SU-DHL-6 (cell line): ENCODE measurements around the gene COX4I1.

Experiments
- H2AFZ ChIP-seq: fragments of 200-600 bp; sonication (generic); 2 replicates; pipeline ENCODE4 v1.6.1; 2014; ENCODE audit warnings: low read depth, mild to moderate bottlenecking, moderate library complexity, mixed read lengths, antibody characterized with exemption, low read length; ENCODE audit not compliant: severe bottlenecking
- H3F3A ChIP-seq: fragments of 200-600 bp; shearing (Covaris generic); 2 replicates; pipeline ENCODE4 v1.6.0; 2016; ENCODE audit warnings: antibody characterized with exemption, mild to moderate bottlenecking; ENCODE audit not compliant: insufficient read depth
- H3K27ac ChIP-seq: fragments of 200-600 bp; sonication (generic); 2 replicates; pipeline ENCODE4 v1.5.1; 2016; ENCODE audit warnings: low read depth, mild to moderate bottlenecking, low read length, moderate library complexity, mixed read lengths
- H3K27me3 ChIP-seq: fragments of 200-600 bp; sonication (generic), shearing (Covaris generic); 2 replicates; pipeline ENCODE4 v1.6.0; 2014; ENCODE audit warnings: mild to moderate bottlenecking, low read length
- H3K36me3 ChIP-seq: fragments of 200-600 bp; sonication (generic); 2 replicates; pipeline ENCODE4 v1.6.1; 2014; ENCODE audit warnings: mild to moderate bottlenecking, low read length, mixed read lengths
- H3K4me2 ChIP-seq: fragments of 300-600, 200-600 bp; shearing (Covaris generic), sonication (generic); 2 replicates; pipeline ENCODE4 v1.6.0; 2014; ENCODE audit warnings: low read length, low read depth, mild to moderate bottlenecking; ENCODE audit not compliant: poor library complexity, severe bottlenecking
- H3K4me3 ChIP-seq: fragments of 200-600 bp; sonication (generic); 2 replicates; pipeline ENCODE4 v1.5.1; 2014; ENCODE audit warnings: antibody characterized with exemption, low read length, mild to moderate bottlenecking, mixed read lengths; ENCODE audit not compliant: insufficient read depth, poor library complexity, severe bottlenecking
- H3K79me2 ChIP-seq: fragments of 200-600 bp; sonication (generic); 2 replicates; pipeline ENCODE4 v1.6.1; 2014; ENCODE audit warnings: mild to moderate bottlenecking, low read length, moderate library complexity; ENCODE audit not compliant: insufficient read depth
- H3K9ac ChIP-seq: fragments of 200-600 bp; sonication (generic); 2 replicates; pipeline ENCODE4 v1.7.0; 2014; ENCODE audit warnings: mild to moderate bottlenecking, low read length
- H3K9me2 ChIP-seq: fragments of 200-600 bp; sonication (generic); replicated peaks from 2 replicates; pipeline ENCODE4 v1.6.1; 2014; ENCODE audit warnings: low read length; ENCODE audit not compliant: insufficient read depth
- H3K9me3 ChIP-seq: fragments of 200-600 bp; sonication (generic); 2 replicates; pipeline ENCODE4 v1.6.1; 2014; ENCODE audit warnings: low read length, mixed read lengths; ENCODE audit not compliant: insufficient read depth
- H4K20me1 ChIP-seq: fragments of 200-600 bp; sonication (generic); 2 replicates; pipeline ENCODE4 v1.6.1; 2014; ENCODE audit warnings: low read depth, mild to moderate bottlenecking, antibody characterized with exemption, low read length, moderate library complexity, mixed read lengths
- CTCF ChIP-seq: fragments of 200-600 bp; sonication (generic); IDR thresholded peaks from one replicate; pipeline ENCODE4 v1.5.1; 2017; ENCODE audit warnings: antibody characterized with exemption, mild to moderate bottlenecking, low read length, moderate library complexity; ENCODE audit not compliant: insufficient read depth, poor library complexity, severe bottlenecking
- EZH2phosphoT487 ChIP-seq: fragments of 200-600 bp; sonication (generic), shearing (Covaris generic); conservative IDR thresholded peaks from 2 replicates; pipeline ENCODE4 v1.6.1; 2018; ENCODE audit warnings: mild to moderate bottlenecking, antibody characterized with exemption, low read length, moderate library complexity, mixed read lengths

Gene COX4I1

GRCh38 chr16:85842848-85843247, 43.4 kb downstream of the COX4I1 start:
- Histone ChIP-seq H3K79me2 (no peaks in the 10 kb centered on the region), H3K9me2 (no peaks in the 10 kb centered on the region), H2AFZ (no peak overlapping the region), H3K27ac (no peak overlapping the region), H3K9me3 (no peaks in the 10 kb centered on the region), H3K4me3 (no peak overlapping the region), H4K20me1 (no peaks in the 10 kb centered on the region), H3K27me3 (no peaks in the 10 kb centered on the region), H3K9ac (no peak overlapping the region), H3K36me3 (no peaks in the 10 kb centered on the region), H3F3A (no peaks in the 10 kb centered on the region), H3K4me2 (no peak overlapping the region)
- no peak for TF ChIP-seq EZH2phosphoT487
- no peak for TF ChIP-seq CTCF

GRCh38 chr16:85843471-85844168, 44.1 kb downstream of the COX4I1 start:
- H4K20me1 ChIP-seq = no peaks in the 10 kb centered on the region
- H3K27me3 ChIP-seq = no peaks in the 10 kb centered on the region
- no peak overlapping the region for H3K4me2 ChIP-seq
- H3F3A ChIP-seq = no peaks in the 10 kb centered on the region
- no peaks in the 10 kb centered on the region for H3K36me3 ChIP-seq
- no peak overlapping the region for H3K27ac ChIP-seq
- no peaks in the 10 kb centered on the region for H3K9me3 ChIP-seq
- H3K79me2 ChIP-seq = no peaks in the 10 kb centered on the region
- H3K9me2 ChIP-seq = no peaks in the 10 kb centered on the region
- TF ChIP-seq CTCF (no peak), EZH2phosphoT487 (no peak)
- H2AFZ ChIP-seq = no peak overlapping the region
- H3K4me3 ChIP-seq = no peak overlapping the region
- H3K9ac ChIP-seq = no peak overlapping the region

- Histone ChIP-seq H2AFZ (no peak overlapping the region), H3K27ac (no peak overlapping the region), H3F3A (no peaks in the 10 kb centered on the region), H3K79me2 (no peaks in the 10 kb centered on the region), H3K9me2 (no peaks in the 10 kb centered on the region), H4K20me1 (no peaks in the 10 kb centered on the region), H3K27me3 (no peaks in the 10 kb centered on the region), H3K4me2 (no peak overlapping the region), H3K4me3 (no peak overlapping the region), H3K9me3 (no peaks in the 10 kb centered on the region), H3K9ac (no peak overlapping the region), H3K36me3 (no peaks in the 10 kb centered on the region)
- TF ChIP-seq EZH2phosphoT487 (no peak), CTCF (no peak)
Measured at GRCh38 chr16:85844169-85844481, 44.6 kb downstream of the COX4I1 start.
